COLO668 (cell line): Measurements from ENCODE around the gene ZP1.

Experiments
- DNase-seq: peaks from one replicate; lab custom pipeline; 2025; ENCODE audit not compliant: unreplicated experiment; lab: John Stamatoyannopoulos, UW

ZP1 gene

GRCh38 chr11:60875366-60876167, 8.2 kb downstream of the ZP1 start:
- DNase-seq: no peak

- no peak for DNase-seq
These were observed 8.8 kb downstream of the ZP1 start for GRCh38 chr11:60876168-60876485.

- no peak for DNase-seq
These were observed 11.1 kb downstream of the ZP1 start for GRCh38 chr11:60878245-60879101.

- no peak for DNase-seq
These were observed 11.8 kb downstream of the ZP1 start for GRCh38 chr11:60879104-60879503.

- DNase-seq: no peak
These were observed 12.7 kb downstream of the ZP1 start for GRCh38 chr11:60879971-60880588.

- DNase-seq: peak; percentile 80
These were observed 13.4 kb downstream of the ZP1 start for GRCh38 chr11:60880643-60881282.

GRCh38 chr11:60887556-60887955, 20.2 kb downstream of the ZP1 start:
- peak; percentile 77 for DNase-seq

- DNase-seq: no peak
These were observed 22.5 kb downstream of the ZP1 start for GRCh38 chr11:60889869-60890311.

GRCh38 chr11:60890696-60891095, 23.4 kb downstream of the ZP1 start:
- no peak for DNase-seq

GRCh38 chr11:60891103-60891741, 23.9 kb downstream of the ZP1 start:
- no peak for DNase-seq

- DNase-seq: no peak
These were observed 28.3 kb downstream of the ZP1 start for GRCh38 chr11:60895687-60896086.

- DNase-seq: no peak
These were observed 30.2 kb downstream of the ZP1 start for GRCh38 chr11:60897496-60897895.

- peak; percentile 38 for DNase-seq
These were observed 31.9 kb downstream of the ZP1 start for GRCh38 chr11:60899046-60899936.

GRCh38 chr11:60899977-60900376, 32.6 kb downstream of the ZP1 start:
- no peak for DNase-seq

- DNase-seq: no peak
These were observed 33.5 kb downstream of the ZP1 start for GRCh38 chr11:60900673-60901404.

GRCh38 chr11:60902625-60903024, 35.3 kb downstream of the ZP1 start:
- no peak for DNase-seq

- peak; percentile 57 for DNase-seq
These were observed 37.7 kb downstream of the ZP1 start for GRCh38 chr11:60905047-60905446.

- peak; percentile 38 for DNase-seq
These were observed 38.3 kb downstream of the ZP1 start for GRCh38 chr11:60905551-60906113.
